Limb (tissue), 2 donors: ENCODE results near the gene PXDC1.
A peak's percentile ranks its signal among the peaks of the same experiment; 100 is the strongest.
"Not testable (repeated sequence)": the region's sequence is repeated elsewhere in the genome, so short reads cannot be mapped to it uniquely, and the experiment has no call there.

ENCODE experiments used
- DNase-seq, 2 donors: peaks; one replicate each; pipeline ENCODE4 v3.0.0-alpha.2; 2016; ENCODE audit errors: extremely low spot score in 2 of 2

The PXDC1 gene

GRCh38 chr6:3782876-3783832 lies 31.6 kb upstream of the PXDC1 start:
- no peak for DNase-seq

GRCh38 chr6:3781504-3781903 lies 30.0 kb upstream of the PXDC1 start:
- DNase-seq: no peak

GRCh38 chr6:3779574-3779849 lies 28.0 kb upstream of the PXDC1 start:
- DNase-seq: no peak

- no peak for DNase-seq
Observed at GRCh38 chr6:3778701-3779573, 27.4 kb upstream of the PXDC1 start.

DNA sequence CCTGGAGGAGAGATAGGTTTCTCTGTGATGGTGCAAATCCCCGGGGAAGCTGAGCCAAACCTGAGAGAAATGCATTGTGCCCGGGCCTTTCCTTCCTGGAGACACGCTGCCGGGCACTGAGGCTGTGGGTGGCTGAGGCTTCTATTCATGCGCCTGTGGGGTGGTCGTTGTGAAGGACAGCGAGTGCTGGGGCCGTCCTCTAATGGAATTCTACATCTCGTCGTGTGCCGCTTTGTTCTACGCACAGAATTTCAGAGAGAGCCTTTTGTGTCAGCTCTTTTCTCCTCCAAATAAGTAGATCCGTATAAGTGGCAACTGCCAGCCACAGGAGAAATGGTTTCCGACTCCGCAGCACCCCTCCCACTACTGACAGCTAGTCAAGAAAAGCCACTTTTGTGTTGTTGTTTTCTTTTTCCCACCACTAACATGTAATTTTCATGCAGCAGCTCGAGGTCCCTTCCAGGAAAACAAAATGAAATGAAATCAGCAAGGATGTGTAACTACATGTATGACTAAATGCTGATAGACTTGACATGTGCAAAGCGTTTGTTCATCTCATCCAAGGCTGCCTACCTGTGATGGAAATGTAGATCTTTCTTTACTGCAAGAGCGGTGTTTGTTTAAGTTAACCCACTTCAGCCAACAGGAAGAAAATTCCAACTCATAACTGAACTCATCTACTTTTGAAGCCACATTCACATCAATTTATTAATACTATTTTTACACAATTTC lies 26.4 kb upstream of the PXDC1 start:
- DNase-seq: no peak

DNA sequence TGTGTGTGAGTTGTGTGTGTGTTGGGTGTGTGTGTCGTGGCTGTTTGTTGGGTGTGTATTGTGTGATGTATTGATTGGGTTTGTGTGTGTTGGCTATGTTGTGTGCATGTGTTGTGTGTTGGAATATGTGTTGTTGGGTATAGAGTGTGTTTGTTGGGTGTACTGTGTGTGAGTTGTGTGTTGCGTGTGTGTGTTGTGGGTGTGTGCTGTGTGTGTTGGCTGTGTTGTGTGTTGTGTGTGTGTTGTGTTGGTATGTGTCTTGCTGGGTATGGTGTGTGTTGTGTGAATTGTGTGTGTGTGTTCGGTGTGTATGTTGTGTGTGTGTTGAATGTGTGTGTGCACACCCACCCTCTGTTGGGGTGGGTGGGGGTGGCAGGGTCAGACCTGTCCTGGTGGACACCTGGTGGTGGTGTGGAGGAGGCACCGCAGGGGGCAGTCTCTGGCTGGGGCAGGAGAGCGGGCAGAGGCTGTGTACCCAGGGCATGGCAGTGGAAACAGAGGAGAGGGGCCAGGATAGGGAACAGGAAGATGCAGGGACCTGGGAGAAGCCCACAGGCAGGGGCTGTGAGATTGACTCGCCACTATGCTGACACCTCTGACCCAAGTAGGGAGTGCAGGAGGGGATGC lies 25.5 kb upstream of the PXDC1 start:
- DNase-seq: no peak

- no peak for DNase-seq
Observed at GRCh38 chr6:3775847-3776246, 24.3 kb upstream of the PXDC1 start.

- DNase-seq: no peak
Observed at GRCh38 chr6:3775386-3775785, 23.9 kb upstream of the PXDC1 start.

- no peak for DNase-seq
Observed at GRCh38 chr6:3773678-3774298, 22.3 kb upstream of the PXDC1 start.

DNA sequence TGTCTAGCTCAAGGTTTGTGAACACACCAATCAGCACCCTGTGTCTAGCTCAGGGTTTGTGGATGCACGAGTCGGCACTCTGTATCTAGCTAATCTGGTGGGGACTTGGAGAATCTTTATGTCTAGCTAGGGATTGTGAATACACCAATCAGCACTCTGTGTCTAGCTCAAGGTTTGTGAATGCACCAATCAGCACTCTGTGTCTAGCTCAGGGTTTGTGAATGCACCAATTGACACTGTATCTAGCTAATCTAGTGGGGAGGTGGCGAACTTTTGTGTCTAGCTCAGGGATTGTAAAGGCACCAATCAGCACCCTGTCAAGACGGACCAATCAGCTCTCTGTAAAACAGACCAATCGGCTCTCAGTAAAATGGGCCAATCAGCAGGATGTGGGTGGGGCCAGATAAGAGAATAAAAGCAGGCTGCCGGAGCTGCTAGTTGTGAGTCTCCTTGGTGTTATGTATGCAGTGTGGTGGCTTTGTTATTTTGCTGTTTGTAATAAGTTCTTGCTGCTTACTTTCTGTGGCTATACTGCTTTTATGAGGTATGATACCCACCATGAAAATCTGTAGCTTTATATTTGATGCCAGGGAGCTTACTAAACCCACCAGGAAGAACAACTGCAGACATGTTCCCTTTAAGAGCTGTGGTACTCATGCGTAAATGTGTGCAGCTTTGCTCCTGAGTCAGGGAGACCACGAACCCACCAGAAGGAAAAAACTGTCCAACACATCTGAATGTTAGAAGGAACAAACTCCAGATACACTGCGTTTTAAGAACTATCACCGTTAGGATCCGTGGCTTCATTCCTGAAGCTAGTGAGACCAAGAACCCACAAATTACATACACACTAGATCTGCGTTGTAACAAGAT lies 20.9 kb upstream of the PXDC1 start:
- DNase-seq: not testable (repeated sequence)

DNA sequence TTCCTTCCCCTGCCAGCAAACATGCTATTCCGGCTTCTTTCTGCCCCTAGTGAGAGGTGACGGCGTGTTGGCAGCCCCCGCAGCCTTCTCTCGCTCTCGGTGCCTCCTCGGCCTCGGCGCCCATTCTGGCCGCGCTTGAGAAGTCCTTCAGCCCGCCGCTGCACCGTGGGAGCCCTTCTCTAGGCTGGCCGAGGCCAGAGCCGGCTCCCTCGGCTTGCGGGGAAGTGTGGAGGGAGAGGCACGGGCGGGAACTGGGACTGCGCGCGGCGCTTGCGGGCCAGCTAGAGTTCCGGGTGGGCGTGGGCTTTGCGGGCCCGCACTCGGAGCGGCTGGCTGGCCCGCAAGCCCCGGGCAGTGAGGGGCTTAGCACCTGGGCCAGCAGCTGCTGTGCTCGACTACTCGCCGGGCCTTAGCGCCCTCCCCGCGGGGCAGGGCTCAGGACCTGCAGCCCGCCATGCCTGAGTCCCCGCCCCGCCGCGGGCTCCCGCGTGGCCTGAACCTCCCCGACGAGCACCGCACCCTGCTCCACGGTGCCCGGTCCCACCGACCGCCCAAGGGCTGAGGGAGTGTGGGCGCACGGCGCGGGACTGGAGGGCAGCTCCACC lies 20.0 kb upstream of the PXDC1 start:
- no peak for DNase-seq

DNA sequence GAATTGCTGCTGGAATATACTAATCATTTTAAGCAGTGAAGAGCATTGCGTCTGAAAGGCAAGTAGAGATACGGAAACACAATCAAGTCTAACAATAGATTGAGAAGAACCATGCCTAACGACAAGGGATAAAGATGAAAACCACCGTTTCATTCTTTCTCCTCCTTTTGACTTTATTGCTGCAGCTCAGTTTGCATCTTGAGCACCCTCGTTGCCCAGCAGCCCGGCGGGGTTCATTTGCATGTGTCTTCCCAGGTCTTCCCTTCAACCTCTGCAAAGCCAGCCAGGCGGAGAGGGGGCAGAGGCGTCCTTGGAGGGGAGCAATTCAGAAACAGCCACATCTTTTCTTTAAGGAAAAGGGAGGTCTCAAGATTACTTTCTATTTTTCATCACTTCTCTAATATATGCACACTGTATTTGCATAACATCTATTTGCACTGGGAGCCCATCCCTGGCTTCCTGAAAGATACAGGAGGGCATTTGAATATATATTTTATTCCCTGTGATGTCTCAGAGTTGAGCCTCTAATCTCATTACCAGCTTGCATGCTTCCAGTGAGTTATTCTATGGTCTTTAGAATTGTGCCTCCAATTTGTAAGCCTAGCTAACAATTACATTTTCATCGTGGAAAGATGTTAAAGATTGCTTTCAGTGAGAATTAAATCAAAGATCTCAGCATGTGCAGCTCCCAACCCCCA lies 18.7 kb upstream of the PXDC1 start:
- DNase-seq: no peak

DNA sequence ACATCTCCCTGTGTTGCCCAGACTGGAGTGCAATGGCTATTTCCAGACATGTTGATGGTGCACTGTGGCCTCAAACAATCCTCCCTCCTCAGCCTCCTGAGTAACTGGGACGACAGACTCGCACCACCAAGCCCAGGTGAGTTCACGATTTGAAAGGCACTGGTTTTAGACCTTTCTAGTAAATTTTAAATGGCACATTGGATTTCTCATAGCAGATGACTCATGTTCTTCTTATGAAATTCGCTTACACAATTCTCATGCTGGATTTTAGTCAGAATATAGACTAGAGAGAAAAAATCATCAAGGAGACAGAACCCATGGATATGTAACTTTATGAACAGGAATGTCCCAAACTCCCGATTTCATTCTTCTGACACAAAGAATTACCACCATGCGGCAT lies 18.1 kb upstream of the PXDC1 start:
- no peak for DNase-seq

DNA sequence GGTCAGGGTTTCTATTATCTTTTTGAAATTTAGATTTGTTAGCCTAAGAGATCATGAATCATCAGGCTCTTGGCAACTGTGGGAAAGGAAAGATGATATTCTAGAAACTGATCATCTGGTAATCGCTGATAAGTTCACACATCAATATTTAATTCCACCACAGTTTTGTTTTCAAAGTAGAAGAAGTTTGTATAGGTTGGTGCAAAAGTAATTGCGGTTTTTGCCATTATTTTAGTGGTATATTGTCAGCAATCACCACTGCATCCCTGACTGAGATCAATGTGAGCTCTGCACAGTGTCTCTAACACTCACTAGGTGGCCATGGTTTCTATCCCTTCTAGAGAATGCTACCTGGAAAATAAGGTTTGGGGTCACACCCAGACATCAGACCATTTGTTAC lies 17.0 kb upstream of the PXDC1 start:
- no peak for DNase-seq

DNA sequence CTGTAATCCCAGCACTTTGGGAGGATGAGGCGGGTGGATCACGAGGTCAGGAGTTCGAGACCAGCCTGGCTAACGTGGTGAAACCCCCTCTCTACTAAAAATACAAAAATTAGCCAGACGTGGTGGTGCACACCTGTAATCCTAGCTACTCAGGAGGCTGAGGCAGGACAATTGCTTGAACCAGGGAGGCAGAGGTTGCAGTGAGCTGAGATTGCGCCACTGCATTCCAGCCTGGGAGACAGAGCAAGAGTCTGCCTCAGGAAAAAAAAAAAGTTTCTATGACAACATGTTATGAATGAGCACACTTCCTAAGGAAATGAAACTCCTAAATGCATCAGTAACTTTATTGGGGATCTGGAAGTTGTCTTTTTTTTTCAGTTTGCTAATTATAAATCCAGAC lies 16.0 kb upstream of the PXDC1 start:
- DNase-seq: not testable (repeated sequence)

DNA sequence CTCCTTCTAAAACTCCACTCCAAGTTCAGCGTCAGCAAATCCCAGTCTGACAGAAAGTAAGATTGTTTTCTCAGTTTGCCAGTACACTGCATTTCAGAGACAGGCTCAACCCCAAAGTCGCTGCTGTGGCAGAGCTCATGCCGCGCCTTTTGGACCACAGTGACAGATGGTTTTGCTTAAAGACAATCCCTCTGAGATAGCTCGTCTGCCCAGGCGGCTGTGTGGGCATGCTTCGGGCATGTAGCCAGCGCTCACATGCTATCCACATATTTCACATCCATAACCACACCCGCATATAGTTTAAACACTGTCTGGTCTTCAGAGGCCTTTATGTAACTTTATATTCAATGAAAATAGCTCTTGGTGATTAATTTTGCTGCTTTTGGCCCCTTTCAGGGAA lies 14.7 kb upstream of the PXDC1 start:
- peak; percentile 60 to 73 for DNase-seq

- DNase-seq: no peak
Observed at GRCh38 chr6:3765415-3765814, 13.9 kb upstream of the PXDC1 start.

DNA sequence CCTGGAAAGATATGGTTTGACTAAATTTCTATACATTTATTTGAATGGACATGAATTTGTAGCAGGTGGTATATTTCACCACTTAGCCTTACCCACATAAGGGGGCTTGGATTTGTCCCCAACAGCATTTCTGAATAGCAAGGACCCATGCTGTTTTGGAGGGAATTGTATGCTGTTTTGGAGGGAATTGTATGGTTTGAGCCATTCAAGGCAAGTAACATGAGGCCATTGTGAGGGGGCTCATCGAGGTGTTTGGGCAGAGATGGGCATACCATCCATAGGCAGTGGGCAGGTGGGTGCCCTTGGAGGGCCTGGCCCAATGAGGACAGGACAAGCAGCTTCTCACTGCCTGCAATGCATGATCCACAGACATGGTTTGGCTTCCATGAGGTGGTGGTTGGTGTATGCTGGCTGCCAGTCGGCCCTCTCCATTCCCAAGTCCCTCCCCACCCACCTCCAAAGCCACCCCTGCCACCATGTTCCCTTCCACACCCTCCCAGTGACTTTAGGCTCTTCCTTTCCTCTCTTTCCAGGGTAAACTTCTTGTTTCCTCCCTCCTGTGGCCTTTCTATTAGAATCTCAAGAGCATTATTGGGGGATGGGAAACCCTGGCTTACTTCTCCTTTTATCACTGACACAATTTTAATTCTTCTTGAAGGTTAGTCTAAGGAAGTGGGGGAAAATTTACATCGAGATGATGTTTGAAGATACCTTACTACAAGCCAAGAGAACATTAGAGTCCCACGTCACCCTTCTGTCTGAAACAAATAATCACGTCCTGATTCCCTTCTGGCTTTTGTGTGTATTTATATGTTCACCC lies 13.2 kb upstream of the PXDC1 start:
- no peak for DNase-seq
